Esophagus muscularis mucosa (tissue), 4 donors: ENCODE results near the gene SSR1. TPM values are rescaled to one million over a fixed set of nuclear protein-coding genes. Genes with fewer than 3 reads are reported as not detected.
"Not testable (repeated sequence)": the region's sequence is repeated elsewhere in the genome, so short reads cannot be mapped to it uniquely, and the experiment has no call there.

ENCODE experiments used
- DNase-seq: peaks from one replicate; pipeline ENCODE4 v3.0.0-alpha.2; 2017; ENCODE audit errors: extremely low spot score
- H3K27ac ChIP-seq, 4 donors: fragments of 200-600 bp; sonication (generic); replicated peaks in 1 of 4; 1 replicate in 3 of 4; 2 replicates in 1 of 4; pipeline ENCODE4 v1.5.1; 2016 to 2019; ENCODE audit warnings: mild to moderate bottlenecking in 1 of 4
- H3K27me3 ChIP-seq, 4 donors: fragments of 200-600 bp; sonication (generic); one replicate each; pipeline versions ENCODE4 v1.5.1 to v1.6.0; 2016 to 2019
- H3K36me3 ChIP-seq, 4 donors: fragments of 200-600 bp; sonication (generic); one replicate each; pipeline ENCODE4 v1.5.1; 2016 to 2019
- H3K4me1 ChIP-seq, 4 donors: fragments of 200-600 bp; sonication (generic); one replicate each; pipeline ENCODE4 v1.5.1; 2016 to 2019
- H3K4me3 ChIP-seq, 4 donors: fragments of 200-600 bp; sonication (generic); 1 replicate in 2 of 4; 2 replicates in 2 of 4; pipeline ENCODE4 v1.5.1; 2016 to 2019; ENCODE audit warnings: mild to moderate bottlenecking in 4 of 4, moderate library complexity in 1 of 4
- H3K9me3 ChIP-seq, 4 donors: fragments of 200-600 bp; sonication (generic); 1 replicate in 3 of 4; 2 replicates in 1 of 4; pipeline ENCODE4 v1.5.1; 2016 to 2019
- CTCF ChIP-seq, 3 experiments: fragments of 200-600 bp in 2 of 3; fragments of 450-650 bp in 1 of 3; sonication (generic) in 2 of 3; IDR thresholded peaks; one replicate each; pipeline ENCODE4 v1.5.1; 2017 to 2019; ENCODE audit warnings: antibody characterized with exemption in 3 of 3, mild to moderate bottlenecking in 2 of 3, moderate library complexity in 1 of 3
- EP300 ChIP-seq: sonication (generic); formaldehyde crosslinking; IDR thresholded peaks from one replicate; pipeline ENCODE4 v1.6.1; 2017; ENCODE audit warnings: antibody characterized with exemption
- POLR2A ChIP-seq: fragments of 450-650 bp; IDR thresholded peaks from one replicate; pipeline ENCODE4 v1.6.1; 2017; ENCODE audit warnings: antibody characterized with exemption, moderate library complexity, mild to moderate bottlenecking, low read depth
- POLR2AphosphoS5 ChIP-seq, 2 donors: sonication (generic); formaldehyde crosslinking; IDR thresholded peaks; one replicate each; pipeline ENCODE4 v1.6.1; 2017; ENCODE audit warnings: antibody characterized with exemption in 2 of 2
- WGBS: methylation state at CpG from one replicate; pipeline ENCODE4 v1.1.5; 2018; 5-methylcytosine and 5-hydroxymethylcytosine counted together
- intact Hi-C: fragments of 100-400 bp; cut with DNase I; formaldehyde crosslinking; loops from one replicate; pipeline ENCODE4 v1.15.1; 2023
- total RNA-seq, 4 donors: library from RNA; depleted of rRNA; stranded (reverse); fragments of >200 nt; gene quantifications; one replicate each; pipeline versions ENCODE4 v1.1.0 to v1.2.1, GENCODE V29; 2016

SSR1 gene
- total RNA-seq, 4 donors from 2014 or later = 29.5 to 41.3 (median 34.2) TPM

- Histone ChIP-seq H3K9me3 (no peaks in the 10 kb centered on the region), H3K27me3 (no peaks in the 10 kb centered on the region), H3K36me3 (no peaks in the 10 kb centered on the region), H3K4me1 (peaks cover 0 to 6% (median 6%) of the 10 kb centered on the region in 4 donors), H3K4me3 (no peak overlapping the region), H3K27ac (no peak overlapping the region)
- intact Hi-C loops = no loop called here
- TF ChIP-seq CTCF (IDR thresholded peaks at IDR 0.05) (no peak), POLR2A (no peak), EP300 (no peak), POLR2AphosphoS5 (IDR thresholded peaks at IDR 0.05) (no peak)
- whole genome bisulfite sequencing = 88% methylated on average over 12 of the region's 20 CpGs
- no peak for DNase-seq
These were observed 44.6 kb downstream of the SSR1 start for GRCh38 chr6:7268362-7268761.

- H3K9me3 ChIP-seq = no peaks in the 10 kb centered on the region
- no peak overlapping the region for H3K4me3 ChIP-seq
- intact Hi-C loops = no loop called here
- 58% methylated on average over 12 of the region's 13 CpGs for WGBS
- no peaks in the 10 kb centered on the region for H3K36me3 ChIP-seq
- H3K27ac ChIP-seq = no peak overlapping the region
- TF ChIP-seq POLR2AphosphoS5 (IDR thresholded peaks at IDR 0.05) = no peak
- no peak for TF ChIP-seq EP300
- no peak for TF ChIP-seq CTCF (IDR thresholded peaks at IDR 0.05)
- no peak for TF ChIP-seq POLR2A
- H3K4me1 ChIP-seq = peaks cover 0 to 6% (median 6%) of the 10 kb centered on the region in 4 donors
- no peaks in the 10 kb centered on the region for H3K27me3 ChIP-seq
- no peak for DNase-seq
These were observed 45.4 kb downstream of the SSR1 start for GRCh38 chr6:7267466-7268091.

- Histone ChIP-seq H3K36me3 (no peaks in the 10 kb centered on the region), H3K4me1 (peaks cover 0 to 7% (median 6%) of the 10 kb centered on the region in 4 donors), H3K9me3 (no peaks in the 10 kb centered on the region), H3K27ac (no peak overlapping the region), H3K27me3 (no peaks in the 10 kb centered on the region), H3K4me3 (no peak overlapping the region)
- DNase-seq = no peak
- 100% methylated on average over 1 of the region's 8 CpGs for WGBS
- no peak for TF ChIP-seq EP300
- TF ChIP-seq POLR2A = no peak
- no peak for TF ChIP-seq POLR2AphosphoS5 (IDR thresholded peaks at IDR 0.05)
- no peak for TF ChIP-seq CTCF (IDR thresholded peaks at IDR 0.05)
- intact Hi-C loops = no loop called here
These were observed 45.9 kb downstream of the SSR1 start for GRCh38 chr6:7267071-7267465.

- H3K36me3 ChIP-seq, H3K9me3 ChIP-seq, DNase-seq, H3K27ac ChIP-seq, intact Hi-C loops, H3K4me3 ChIP-seq, H3K27me3 ChIP-seq: not testable (repeated sequence)
- WGBS = 94% methylated on average over 7 of the region's 7 CpGs
- peaks cover 8 to 22% (median 19%) of the 10 kb centered on the region in 4 donors for H3K4me1 ChIP-seq
These were observed 47.6 kb downstream of the SSR1 start for GRCh38 chr6:7265385-7265726.

GRCh38 chr6:7264686-7265384 is 48.2 kb downstream of the SSR1 start:
- TF ChIP-seq POLR2AphosphoS5 (IDR thresholded peaks at IDR 0.05) = no peak
- no peak for TF ChIP-seq EP300
- no peak for TF ChIP-seq CTCF (IDR thresholded peaks at IDR 0.05)
- TF ChIP-seq POLR2A = no peak
- intact Hi-C loops = no loop called here
- Histone ChIP-seq H3K27me3 (no peaks in the 10 kb centered on the region), H3K4me3 (no peak overlapping the region), H3K36me3 (no peaks in the 10 kb centered on the region), H3K4me1 (peaks cover 8 to 25% (median 20%) of the 10 kb centered on the region in 4 donors), H3K27ac (no peak overlapping the region), H3K9me3 (no peaks in the 10 kb centered on the region)
- WGBS = 96% methylated on average over 14 of the region's 17 CpGs
- DNase-seq = no peak
